B cell (primary cell): Measurements from ENCODE around the gene SYTL1. TPM values are rescaled to one million over a fixed set of nuclear protein-coding genes. Genes with fewer than 3 reads are reported as not detected.

ENCODE experiments used
- ATAC-seq: fragments of 200-7000 bp; cut with Tn5 transposase; one replicate; pipeline ENCODE4 v1.10.0; 2021; ENCODE audit warnings: low read depth, mild to moderate bottlenecking, moderate number of reproducible peaks, moderate library complexity
- CTCF ChIA-PET: fragments of 350-600 bp; sonication (Branson Sonifier 250); formaldehyde crosslinking; loops from one replicate; lab custom pipeline; 2021; ENCODE audit warnings: antibody characterized with exemption, inconsistent platforms; lab: Charles Lee
- POLR2A ChIA-PET: fragments of 350-600 bp; sonication (Branson Sonifier 250); formaldehyde crosslinking; loops from one replicate; lab custom pipeline; 2021; ENCODE audit warnings: antibody characterized with exemption; lab: Charles Lee
- DNase-seq: peaks from one replicate; pipeline ENCODE4 v3.0.0; 2013
- H2AFZ ChIP-seq: 2 replicates; pipeline ENCODE4 v1.6.1; 2012; ENCODE audit warnings: mild to moderate bottlenecking, low read depth, low read length; ENCODE audit not compliant: insufficient read depth, poor library complexity, severe bottlenecking
- H3K27ac ChIP-seq, 2 donors: 1 replicate in 1 of 2; 2 replicates in 1 of 2; pipeline ENCODE4 v1.5.1; 2012 to 2013; ENCODE audit warnings: low read length in 2 of 2, mild to moderate bottlenecking in 2 of 2, moderate library complexity in 1 of 2
- H3K27me3 ChIP-seq, 4 experiments: fragments of 200-600 bp in 1 of 4; sonication (generic) in 1 of 4; replicated peaks in 1 of 4; 1 replicate in 2 of 4; 2 replicates in 2 of 4; pipeline versions ENCODE4 v1.6.1 to v1.7.0; 2013 to 2016; ENCODE audit warnings: low read length in 3 of 4, mild to moderate bottlenecking in 2 of 4, mixed read lengths in 1 of 4, moderate library complexity in 1 of 4; ENCODE audit not compliant: insufficient read depth in 4 of 4, control insufficient read depth in 3 of 4; ENCODE audit errors: control extremely low read depth in 1 of 4
- H3K36me3 ChIP-seq, 2 experiments: replicated peaks in 1 of 2; 1 replicate in 1 of 2; 2 replicates in 1 of 2; pipeline versions ENCODE4 v1.6.1 to v1.7.1; 2013; ENCODE audit warnings: low read length in 1 of 2; ENCODE audit not compliant: insufficient read depth in 2 of 2, control insufficient read depth in 1 of 2; ENCODE audit errors: control extremely low read depth in 1 of 2, extremely low read depth in 1 of 2
- H3K4me1 ChIP-seq, 2 donors: fragments of 200-600 bp in 1 of 2; sonication (generic) in 1 of 2; 1 replicate in 1 of 2; 2 replicates in 1 of 2; pipeline versions ENCODE4 v1.5.1 to v1.6.1; 2013 to 2017; ENCODE audit warnings: low read length in 2 of 2; ENCODE audit not compliant: control insufficient read depth in 2 of 2, insufficient read depth in 2 of 2
- H3K4me2 ChIP-seq: replicated peaks from 2 replicates; pipeline ENCODE3; 2012; ENCODE audit warnings: mild to moderate bottlenecking, low read depth, low read length; ENCODE audit not compliant: poor library complexity, severe bottlenecking
- H3K4me3 ChIP-seq, 5 experiments: fragments of 200-600 bp in 1 of 5; sonication (generic) in 1 of 5; 1 replicate in 3 of 5; 2 replicates in 2 of 5; pipeline versions ENCODE4 v1.5.1 to v1.7.0; 2011 to 2016; ENCODE audit warnings: low read length in 4 of 5, mild to moderate bottlenecking in 4 of 5, low read depth in 2 of 5, control low read depth in 1 of 5, moderate library complexity in 1 of 5; ENCODE audit not compliant: insufficient read depth in 1 of 5; ENCODE audit errors: control extremely low read depth in 1 of 5, extremely low read depth in 1 of 5
- H3K79me2 ChIP-seq: fragments of 200-600 bp; sonication (generic); one replicate; pipeline ENCODE4 v1.6.0; 2016; ENCODE audit warnings: low read length; ENCODE audit not compliant: control insufficient read depth, insufficient read depth
- H3K9ac ChIP-seq: fragments of 200-600 bp; sonication (generic); 2 replicates; pipeline ENCODE4 v1.6.1; 2017; ENCODE audit warnings: mild to moderate bottlenecking, low read length, moderate library complexity
- H3K9me3 ChIP-seq, 3 donors: one replicate each; pipeline versions ENCODE4 v1.6.1 to v1.7.1; 2013; ENCODE audit warnings: low read length in 2 of 3; ENCODE audit not compliant: control insufficient read depth in 2 of 3, insufficient read depth in 1 of 3; ENCODE audit errors: control extremely low read depth in 1 of 3
- H4K20me1 ChIP-seq: 2 replicates; pipeline ENCODE4 v1.6.0; 2012; ENCODE audit warnings: mild to moderate bottlenecking, low read length; ENCODE audit not compliant: insufficient read depth, control insufficient read depth, poor library complexity, severe bottlenecking
- H3K27ac Mint-ChIP-seq: one replicate; pipeline ENCODE4 v1.8.0; 2021; ENCODE audit warnings: mixed read lengths
- H3K27me3 Mint-ChIP-seq: one replicate; pipeline ENCODE4 v1.8.0; 2021; ENCODE audit warnings: mixed read lengths
- H3K4me1 Mint-ChIP-seq: one replicate; pipeline ENCODE4 v1.8.0; 2021; ENCODE audit warnings: mixed read lengths
- H3K4me3 Mint-ChIP-seq: one replicate; pipeline ENCODE4 v1.8.0; 2021; ENCODE audit warnings: mixed read lengths
- H3K9me3 Mint-ChIP-seq: one replicate; pipeline ENCODE4 v1.8.0; 2022; ENCODE audit warnings: mixed read lengths; ENCODE audit not compliant: insufficient read depth
- CTCF ChIP-seq: fragments of 200-600 bp; IDR thresholded peaks from one replicate; pipeline ENCODE4 v1.8.0; 2022; ENCODE audit warnings: antibody characterized with exemption, mild to moderate bottlenecking
- EZH2 ChIP-seq: IDR thresholded peaks from 2 replicates; pipeline ENCODE4 v1.6.1; 2012; ENCODE audit warnings: borderline replicate concordance, low read depth, mild to moderate bottlenecking, moderate library complexity, low read length; ENCODE audit not compliant: insufficient read depth, poor library complexity, severe bottlenecking
- WGBS: methylation state at CpG from one replicate; pipeline ENCODE4 v1.1.5; 2013; ENCODE audit warnings: missing lambda C conversion rate; ENCODE audit not compliant: insufficient coverage; 5-methylcytosine and 5-hydroxymethylcytosine counted together
- intact Hi-C: fragments of 100-400 bp; cut with micrococcal nuclease; formaldehyde crosslinking; loops from one replicate; pipeline ENCODE4 v1.10.0; 2022
- polyA plus RNA-seq: library from polyadenylated mRNA; depleted of rRNA; stranded (reverse); fragments of >200 nt; gene quantifications from 2 replicates; pipeline ENCODE4 v1.2.3, GENCODE V29; 2012
- total RNA-seq, 2 donors: library from RNA; stranded (reverse); fragments of 120-200 nt in 1 of 2; gene quantifications; 1 replicate in 1 of 2; 2 replicates in 1 of 2; pipeline versions ENCODE4 v1.2.3 to v1.2.4, GENCODE V29; 2013 to 2022

The SYTL1 gene
- total and polyA plus RNA-seq, 2 donors (not counting 1 experiment from before 2014, with no cell fraction given) = 159 to 444 TPM

- Histone ChIP-seq H3K4me1 (peaks cover 12 to 24% of the 10 kb centered on the region in 2 donors), H3K27ac (no peak overlapping the region), H3K36me3 (no peaks in the 10 kb centered on the region), H3K4me3 (no peak overlapping the region), H2AFZ (no peak overlapping the region), H3K9ac (no peak overlapping the region), H3K4me2 (no peak overlapping the region), H3K79me2 (no peaks in the 10 kb centered on the region), H3K9me3 (no peaks in the 10 kb centered on the region), H3K27me3 (no peaks in the 10 kb centered on the region), H4K20me1 (no peaks in the 10 kb centered on the region)
- Mint-ChIP-seq H3K4me1 (peaks cover 21% of the 10 kb centered on the region), H3K4me3 (peak overlapping the region; percentile 23), H3K27ac (peak overlapping the region; percentile 26), H3K27me3 (no peaks in the 10 kb centered on the region), H3K9me3 (no peaks in the 10 kb centered on the region)
- DNase-seq = no peak
- TF ChIP-seq CTCF = no peak
- TF ChIP-seq EZH2 = no peak
- intact Hi-C loops = loop anchor here (1.0 to 10.0 kb wide), 4 partner anchors 95 to 350 kb away; partner anchors contain the start of gene WDTC1
- POLR2A ChIA-PET = interaction anchor here (0.6 to 3.1 kb wide), 5 partner anchors 37 to 248 kb away, joined by 3 to 13 read pairs (median 3); no protein-coding TSS in a partner anchor
- ATAC-seq = no peak
- 100% methylated on average over 1 of the region's 1 CpG for WGBS
- CTCF ChIA-PET = interaction anchor here (0.6 to 7.8 kb wide), 57 partner anchors 8 to 350 kb away, joined by 3 to 402 read pairs (median 5); partner anchors contain the start of genes AHDC1, CD164L2, FCN3 and IFI6
Measured at GRCh38 chr1:27394925-27395324, 53.1 kb downstream of the SYTL1 start.

DNA sequence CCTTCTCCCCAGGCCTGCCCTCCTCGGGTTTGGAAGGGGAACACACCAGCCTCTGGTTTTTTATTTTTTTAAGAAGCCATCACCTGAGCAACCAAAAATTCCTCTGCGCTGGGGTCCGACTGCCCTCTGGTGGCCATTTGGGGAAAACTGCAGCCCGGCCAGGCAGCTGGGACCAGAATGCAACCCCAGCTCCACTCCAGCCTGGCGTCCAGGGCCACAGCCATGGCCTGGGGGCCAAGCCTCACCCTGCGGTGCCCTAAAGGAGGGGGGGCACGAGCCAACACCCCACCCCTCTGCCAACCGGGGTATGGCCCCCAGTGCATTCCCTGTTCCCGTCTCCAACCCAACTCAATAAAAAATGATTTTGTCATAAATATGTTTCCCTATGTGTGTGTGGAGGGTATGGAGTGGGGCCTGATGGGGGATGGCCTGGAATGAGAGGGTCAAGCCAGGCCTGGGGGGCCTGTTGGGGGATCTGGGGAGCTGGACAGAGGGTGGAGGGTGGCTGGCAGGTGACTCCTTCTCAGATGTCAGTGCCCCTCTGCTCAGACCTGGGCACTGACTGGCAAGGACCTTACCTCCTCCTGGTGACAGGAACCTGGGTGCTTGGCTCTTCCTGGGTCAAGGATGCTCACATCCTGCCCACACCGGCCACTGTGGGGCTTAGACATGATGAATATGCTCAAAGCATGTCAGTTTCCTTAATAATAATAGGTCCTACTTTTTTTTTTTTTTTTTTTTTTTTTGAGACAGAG is 53.8 kb downstream of the SYTL1 start:
- no peak overlapping the region for H3K4me3 ChIP-seq
- Mint-ChIP-seq H3K9me3 (no peaks in the 10 kb centered on the region), H3K27ac (peak overlapping the region; percentile 26), H3K4me1 (peaks cover 26% of the 10 kb centered on the region), H3K4me3 (peak overlapping the region; percentile 23), H3K27me3 (no peaks in the 10 kb centered on the region)
- ATAC-seq (peak; percentile 49), DNase-seq (peak; percentile 90)
- no peaks in the 10 kb centered on the region for H4K20me1 ChIP-seq
- peaks cover 12 to 24% of the 10 kb centered on the region in 2 donors for H3K4me1 ChIP-seq
- H2AFZ ChIP-seq = no peak overlapping the region
- TF ChIP-seq CTCF (peak; percentile 94), EZH2 (no peak)
- ChIA-PET POLR2A (interaction anchor here (0.6 to 3.1 kb wide), 6 partner anchors 38 to 201 kb away, joined by 3 to 13 read pairs (median 4); no protein-coding TSS in a partner anchor), CTCF (interaction anchor here (0.6 to 7.8 kb wide), 58 partner anchors 8 to 383 kb away, joined by 3 to 402 read pairs (median 5); partner anchors contain the start of genes AHDC1, CD164L2, FCN3 and IFI6)
- no peak overlapping the region for H3K9ac ChIP-seq
- H3K27ac ChIP-seq = no peak overlapping the region
- H3K9me3 ChIP-seq = no peaks in the 10 kb centered on the region
- no peaks in the 10 kb centered on the region for H3K27me3 ChIP-seq
- H3K79me2 ChIP-seq = no peaks in the 10 kb centered on the region
- no peak overlapping the region for H3K4me2 ChIP-seq
- no peaks in the 10 kb centered on the region for H3K36me3 ChIP-seq
- 0% methylated on average over 5 of the region's 10 CpGs for WGBS
- intact Hi-C loops = loop anchor here (1.0 to 10.0 kb wide), 4 partner anchors 95 to 351 kb away; partner anchors contain the start of gene WDTC1
